HepG2 (cell line): ENCODE results near the gene PCGF2. TPM values are rescaled to one million over a fixed set of nuclear protein-coding genes. Genes with fewer than 3 reads are reported as not detected.

Experiments used
- CSRNP1 ChIP-seq: sonication (generic); formaldehyde crosslinking; IDR thresholded peaks from 2 replicates; pipeline ENCODE4 v1.8.1; 2023; ENCODE audit warnings: mild to moderate bottlenecking, missing genetic modification reagents
- NFAT5 ChIP-seq: sonication (generic); formaldehyde crosslinking; IDR thresholded peaks from 2 replicates; pipeline ENCODE4 v1.4.0; 2020; ENCODE audit warnings: missing genetic modification reagents
- NFIC ChIP-seq: IDR thresholded peaks from 2 replicates; pipeline ENCODE4 v1.6.1; 2012; ENCODE audit warnings: mild to moderate bottlenecking, low read length, inconsistent platforms
- SAFB2 ChIP-seq: sonication (generic); formaldehyde crosslinking; IDR thresholded peaks from 2 replicates; pipeline ENCODE4 v1.5.1; 2020; ENCODE audit warnings: missing genetic modification reagents, low read depth, mild to moderate bottlenecking, borderline replicate concordance
- ZFP1 ChIP-seq: IDR thresholded peaks from 2 replicates; pipeline ENCODE4 v1.6.1; 2016
- ZFP91 ChIP-seq: sonication (generic); formaldehyde crosslinking; IDR thresholded peaks from 2 replicates; pipeline ENCODE4 v1.9.0; 2022; ENCODE audit warnings: missing genetic modification reagents, mild to moderate bottlenecking, borderline replicate concordance
- ZIK1 ChIP-seq: sonication (generic); formaldehyde crosslinking; IDR thresholded peaks from 2 replicates; pipeline ENCODE4 v1.5.0; 2020; ENCODE audit warnings: mild to moderate bottlenecking, low read depth, missing genetic modification reagents, borderline replicate concordance
- ZNF318 ChIP-seq: sonication (generic); formaldehyde crosslinking; IDR thresholded peaks from 2 replicates; pipeline ENCODE4 v1.4.0; 2020; ENCODE audit warnings: mild to moderate bottlenecking, missing genetic modification reagents
- ZNF441 ChIP-seq: sonication (generic); formaldehyde crosslinking; IDR thresholded peaks from 2 replicates; pipeline ENCODE4 v1.7.0; 2021; ENCODE audit warnings: missing genetic modification reagents, borderline replicate concordance
- polyA plus RNA-seq, 8 experiments: library from polyadenylated mRNA; depleted of rRNA in 3 of 8; stranded (reverse) in 7 of 8; unstranded in 1 of 8; fragments of >200 nt; fragmentation: Illumina TruSeq in 4 of 8; extraction: Trizol in 4 of 8; gene quantifications; 2 replicates each; pipeline versions ENCODE4 v1.2.1 to v1.2.3, GENCODE V29; 2011 to 2016; ENCODE audit warnings: low read depth in 4 of 8, missing spikeins in 1 of 8, mixed read lengths in 1 of 8; ENCODE audit not compliant: insufficient read depth in 1 of 8
- total RNA-seq, 5 experiments: library from RNA; depleted of rRNA; stranded (reverse); fragments of >200 nt; fragmentation: Illumina TruSeq; extraction: Trizol; gene quantifications; 2 replicates each; pipeline ENCODE4 v1.2.3, GENCODE V29; 2016; ENCODE audit warnings: low read depth in 1 of 5
- TF ChIP-seq, protein P1 (sequence below): IDR thresholded peaks from 2 replicates; pipeline ENCODE4 v1.6.1; 2016; ENCODE audit warnings: control low read depth

Gene PCGF2
- total and polyA plus RNA-seq, 2 of the 13 experiments (the other 11 are each of a cell fraction or from before 2014, with no cell fraction given), result 11.6 to 29.4 TPM

GRCh38 chr17:38701504-38702165 is 46.5 kb downstream of the PCGF2 start (continued):
- TF ChIP-seq ZFP91 (CRISPR knock-in tag) (no peak), NFIC (no peak), ZIK1 (CRISPR knock-in tag) (no peak), ZNF318 (CRISPR knock-in tag) (0 out of 2 replicates have a peak, but pooled peaks have one; percentile 74), ZFP1 (no peak), NFAT5 (no peak), ZNF441 (no peak), CSRNP1 (no peak), SAFB2 (CRISPR knock-in tag) (0 out of 2 replicates have a peak, but pooled peaks have one; percentile 46)
- TF ChIP-seq, protein P1, sequence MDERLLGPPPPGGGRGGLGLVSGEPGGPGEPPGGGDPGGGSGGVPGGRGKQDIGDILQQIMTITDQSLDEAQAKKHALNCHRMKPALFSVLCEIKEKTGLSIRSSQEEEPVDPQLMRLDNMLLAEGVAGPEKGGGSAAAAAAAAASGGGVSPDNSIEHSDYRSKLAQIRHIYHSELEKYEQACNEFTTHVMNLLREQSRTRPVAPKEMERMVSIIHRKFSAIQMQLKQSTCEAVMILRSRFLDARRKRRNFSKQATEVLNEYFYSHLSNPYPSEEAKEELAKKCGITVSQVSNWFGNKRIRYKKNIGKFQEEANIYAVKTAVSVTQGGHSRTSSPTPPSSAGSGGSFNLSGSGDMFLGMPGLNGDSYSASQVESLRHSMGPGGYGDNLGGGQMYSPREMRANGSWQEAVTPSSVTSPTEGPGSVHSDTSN (CRISPR knock-in tag), result no peak
